ENCODE results near the gene PCDHB16. TPM values are rescaled to one million over a fixed set of nuclear protein-coding genes. Genes with fewer than 3 reads are reported as not detected.
"Not testable (repeated sequence)": the region's sequence is repeated elsewhere in the genome, so short reads cannot be mapped to it uniquely, and the experiment has no call there.

PCDHB16 gene
- total RNA-seq, 1 donor from 2014 or later: 2.2 TPM

GRCh38 chr5:141179876-141180275 is 2.3 kb upstream of the PCDHB16 start:
- intact Hi-C loops (cut with DNase I); DNase-seq (ENCODE audit: low spot score): not testable (repeated sequence)

- no peak for DNase-seq (ENCODE audit: low spot score)
- intact Hi-C loops (cut with DNase I): no loop called here
These were observed 1.9 kb upstream of the PCDHB16 start for GRCh38 chr5:141180313-141180712.

GRCh38 chr5:141184117-141184855 is 2.1 kb downstream of the PCDHB16 start:
- intact Hi-C loops (cut with DNase I); DNase-seq (ENCODE audit: low spot score): not testable (repeated sequence)

- intact Hi-C loops (cut with DNase I): no loop called here
- DNase-seq (ENCODE audit: low spot score): no peak
These were observed 4.8 kb downstream of the PCDHB16 start, which contains the start of gene PCDHB9 for GRCh38 chr5:141186897-141187512. Gene PCDHB9 (plus strand): TSS chr5:141187161. CDS start chr5:141187319, 158 bp downstream.

- intact Hi-C loops (cut with DNase I); DNase-seq (ENCODE audit: low spot score): not testable (repeated sequence)
These were observed 6.5 kb downstream of the PCDHB16 start for GRCh38 chr5:141188682-141189081.

- intact Hi-C loops (cut with DNase I); DNase-seq (ENCODE audit: low spot score): not testable (repeated sequence)
These were observed 6.9 kb downstream of the PCDHB16 start for GRCh38 chr5:141189131-141189530.

GRCh38 chr5:141192110-141192725 is 10.0 kb downstream of the PCDHB16 start, which contains the start of gene PCDHB10:
Gene PCDHB10 (plus strand): TSS chr5:141192353. CDS start chr5:141192553, 200 bp downstream.
- intact Hi-C loops (cut with DNase I): no loop called here

GRCh38 chr5:141194332-141194731 is 12.1 kb downstream of the PCDHB16 start:
- intact Hi-C loops (cut with DNase I); DNase-seq (ENCODE audit: low spot score): not testable (repeated sequence)

More at GRCh38 chr5:141192110-141192725, 10.0 kb downstream of the PCDHB16 start, which contains the start of gene PCDHB10:
- DNase-seq (ENCODE audit: low spot score): no peak

- intact Hi-C loops (cut with DNase I): no loop called here
- no peak for DNase-seq (ENCODE audit: low spot score)
These were observed 14.2 kb downstream of the PCDHB16 start for GRCh38 chr5:141196363-141196762.

GRCh38 chr5:141199359-141200235 is 17.4 kb downstream of the PCDHB16 start, which contains the start of gene PCDHB11:
Gene PCDHB11 (plus strand): TSS chr5:141199627. CDS start chr5:141199775, 148 bp downstream.
- intact Hi-C loops (cut with DNase I): no loop called here
- no peak for DNase-seq (ENCODE audit: low spot score)

- intact Hi-C loops (cut with DNase I): not testable (repeated sequence)
These were observed 18.9 kb downstream of the PCDHB16 start for GRCh38 chr5:141201126-141201525.

GRCh38 chr5:141201646-141202045 is 19.5 kb downstream of the PCDHB16 start:
- DNase-seq (ENCODE audit: low spot score); intact Hi-C loops (cut with DNase I): not testable (repeated sequence)

More at GRCh38 chr5:141201126-141201525, 18.9 kb downstream of the PCDHB16 start:
- DNase-seq (ENCODE audit: low spot score): not testable (repeated sequence)

GRCh38 chr5:141208478-141208877 is 26.3 kb downstream of the PCDHB16 start, which contains the start of gene PCDHB12:
Gene PCDHB12 (plus strand): TSS chr5:141208719. CDS start chr5:141208908, 189 bp downstream.
- no peak for DNase-seq (ENCODE audit: low spot score)
- intact Hi-C loops (cut with DNase I): no loop called here

GRCh38 chr5:141210281-141210680 is 28.1 kb downstream of the PCDHB16 start:
- DNase-seq (ENCODE audit: low spot score); intact Hi-C loops (cut with DNase I): not testable (repeated sequence)

- DNase-seq (ENCODE audit: low spot score); intact Hi-C loops (cut with DNase I): not testable (repeated sequence)
These were observed 28.7 kb downstream of the PCDHB16 start for GRCh38 chr5:141210849-141211248.

- intact Hi-C loops (cut with DNase I); DNase-seq (ENCODE audit: low spot score): not testable (repeated sequence)
These were observed 31.6 kb downstream of the PCDHB16 start, which contains the start of gene PCDHB13 for GRCh38 chr5:141213656-141214339. Gene PCDHB13 (plus strand): TSS chr5:141213919. CDS start chr5:141214124, 205 bp downstream.

- intact Hi-C loops (cut with DNase I): not testable (repeated sequence)
These were observed 32.4 kb downstream of the PCDHB16 start for GRCh38 chr5:141214583-141214982.

GRCh38 chr5:141215504-141215903 is 33.3 kb downstream of the PCDHB16 start:
- DNase-seq (ENCODE audit: low spot score); intact Hi-C loops (cut with DNase I): not testable (repeated sequence)

More at GRCh38 chr5:141214583-141214982, 32.4 kb downstream of the PCDHB16 start:
- DNase-seq (ENCODE audit: low spot score): not testable (repeated sequence)

All from cardiac septum (tissue), 1 donor.